K562 (cell line): ENCODE measurements around the gene IL1RAPL2.
"Not testable (repeated sequence)": the region's sequence is repeated elsewhere in the genome, so short reads cannot be mapped to it uniquely, and the experiment has no call there.

Experiments
- BCL6 ChIP-seq: fragments of 250-450 bp; sonication (Bioruptor Pico); IDR thresholded peaks from 2 replicates; pipeline ENCODE4 v1.4.0; 2020
- ESRRA ChIP-seq: fragments of 450-650 bp; IDR thresholded peaks from 2 replicates; pipeline ENCODE4 v1.6.1; 2014; ENCODE audit warnings: low read depth, mild to moderate bottlenecking, moderate library complexity, borderline replicate concordance
- HLTF ChIP-seq: fragments of 450-650 bp; IDR thresholded peaks from 2 replicates; pipeline ENCODE4 v1.6.1; 2016
- LCOR ChIP-seq: sonication (generic); formaldehyde crosslinking; IDR thresholded peaks from 2 replicates; pipeline ENCODE4 v1.8.0; 2022; ENCODE audit warnings: mild to moderate bottlenecking, missing genetic modification reagents
- MAFG ChIP-seq: fragments of 450-650 bp; conservative IDR thresholded peaks from 2 replicates; pipeline ENCODE4 v1.6.1; 2016; ENCODE audit warnings: missing genetic modification characterization, missing compliant biosample characterization
- MAZ ChIP-seq, 2 experiments: fragments of 450-650 bp in 1 of 2; sonication (generic) in 1 of 2; formaldehyde crosslinking; IDR thresholded peaks in 1 of 2; conservative IDR thresholded peaks in 1 of 2; 2 replicates each; pipeline versions ENCODE4 v1.4.0 to v1.5.0; 2020; ENCODE audit warnings: mild to moderate bottlenecking in 1 of 2, missing genetic modification reagents in 1 of 2
- SRF ChIP-seq, 2 experiments: fragments of 250-450, 450-650 bp in 1 of 2; sonication (Bioruptor Pico) in 1 of 2; sonication (generic) in 1 of 2; formaldehyde crosslinking; IDR thresholded peaks; 2 replicates each; pipeline versions ENCODE4 v1.5.0 to v1.5.1; 2020 to 2022; ENCODE audit warnings: mild to moderate bottlenecking in 1 of 2, missing genetic modification reagents in 1 of 2
- U2AF1 ChIP-seq: fragments of 200-400 bp; formaldehyde crosslinking; optimal IDR thresholded peaks from 2 replicates; pipeline ENCODE3; 2017; ENCODE audit warnings: mild to moderate bottlenecking, low read depth, low read length, moderate library complexity
- ZNF24 ChIP-seq: fragments of 450-650 bp; IDR thresholded peaks from 2 replicates; pipeline ENCODE4 v1.6.1; 2016
- ZZZ3 ChIP-seq: fragments of 450-650 bp; IDR thresholded peaks from 2 replicates; pipeline ENCODE4 v1.6.1; 2016; ENCODE audit warnings: antibody characterized with exemption, mild to moderate bottlenecking, moderate library complexity
- TF ChIP-seq, protein P1 (sequence below): fragments of 250-450 bp; sonication (Bioruptor Pico); IDR thresholded peaks from 2 replicates; pipeline ENCODE4 v1.9.0; 2021; ENCODE audit warnings: mild to moderate bottlenecking, inconsistent platforms
- TF ChIP-seq, protein P2 (sequence below), 3 experiments: IDR thresholded peaks in 2 of 3; conservative IDR thresholded peaks in 1 of 3; 2 replicates each; pipeline ENCODE4 v1.5.1; 2011 to 2012; ENCODE audit warnings: low read length in 3 of 3, mild to moderate bottlenecking in 3 of 3, control low read depth in 2 of 3, improper control_type of control experiment in 1 of 3, inconsistent platforms in 1 of 3, low read depth in 1 of 3, mixed read lengths in 1 of 3, moderate library complexity in 1 of 3; ENCODE audit not compliant: insufficient read depth in 2 of 3
- TF ChIP-seq, protein P3 (sequence below): IDR thresholded peaks from 2 replicates; pipeline ENCODE4 v1.6.1; 2011; ENCODE audit not compliant: insufficient read length; ENCODE audit errors: extremely low read depth

DNA sequence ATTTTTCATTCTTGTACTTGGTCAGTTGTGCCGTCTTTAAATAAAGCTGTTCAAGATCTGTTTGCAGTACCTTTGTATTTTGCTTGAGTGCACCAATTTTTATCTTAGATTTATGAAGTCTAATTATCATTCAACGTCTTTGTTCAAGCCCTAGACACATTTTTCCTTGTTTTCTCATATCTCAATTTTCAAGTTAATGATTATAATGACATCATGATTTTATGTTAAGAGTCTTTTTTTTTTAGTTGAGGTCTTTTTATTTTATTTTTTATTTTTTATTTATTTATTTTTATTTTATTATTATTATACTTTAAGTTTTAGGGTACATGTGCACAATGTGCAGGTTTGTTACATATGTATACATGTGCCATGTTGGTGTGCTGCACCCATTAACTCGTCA, 463.0 kb downstream of the IL1RAPL2 start:
- TF ChIP-seq ZZZ3; HLTF; U2AF1; LCOR; ZNF24; ESRRA; SRF (CRISPR knock-in tag; IDR thresholded peaks at IDR 0.05); BCL6 (CRISPR knock-in tag); MAZ (CRISPR knock-in tag; conservative IDR thresholded peaks at IDR 0.05 in 1 of 2, IDR thresholded peaks at IDR 0.05 in 1 of 2); MAFG (tag): not testable (repeated sequence)
- TF ChIP-seq, protein P1, sequence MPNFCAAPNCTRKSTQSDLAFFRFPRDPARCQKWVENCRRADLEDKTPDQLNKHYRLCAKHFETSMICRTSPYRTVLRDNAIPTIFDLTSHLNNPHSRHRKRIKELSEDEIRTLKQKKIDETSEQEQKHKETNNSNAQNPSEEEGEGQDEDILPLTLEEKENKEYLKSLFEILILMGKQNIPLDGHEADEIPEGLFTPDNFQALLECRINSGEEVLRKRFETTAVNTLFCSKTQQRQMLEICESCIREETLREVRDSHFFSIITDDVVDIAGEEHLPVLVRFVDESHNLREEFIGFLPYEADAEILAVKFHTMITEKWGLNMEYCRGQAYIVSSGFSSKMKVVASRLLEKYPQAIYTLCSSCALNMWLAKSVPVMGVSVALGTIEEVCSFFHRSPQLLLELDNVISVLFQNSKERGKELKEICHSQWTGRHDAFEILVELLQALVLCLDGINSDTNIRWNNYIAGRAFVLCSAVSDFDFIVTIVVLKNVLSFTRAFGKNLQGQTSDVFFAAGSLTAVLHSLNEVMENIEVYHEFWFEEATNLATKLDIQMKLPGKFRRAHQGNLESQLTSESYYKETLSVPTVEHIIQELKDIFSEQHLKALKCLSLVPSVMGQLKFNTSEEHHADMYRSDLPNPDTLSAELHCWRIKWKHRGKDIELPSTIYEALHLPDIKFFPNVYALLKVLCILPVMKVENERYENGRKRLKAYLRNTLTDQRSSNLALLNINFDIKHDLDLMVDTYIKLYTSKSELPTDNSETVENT (CRISPR knock-in tag): not testable (repeated sequence)
- TF ChIP-seq, protein P2, sequence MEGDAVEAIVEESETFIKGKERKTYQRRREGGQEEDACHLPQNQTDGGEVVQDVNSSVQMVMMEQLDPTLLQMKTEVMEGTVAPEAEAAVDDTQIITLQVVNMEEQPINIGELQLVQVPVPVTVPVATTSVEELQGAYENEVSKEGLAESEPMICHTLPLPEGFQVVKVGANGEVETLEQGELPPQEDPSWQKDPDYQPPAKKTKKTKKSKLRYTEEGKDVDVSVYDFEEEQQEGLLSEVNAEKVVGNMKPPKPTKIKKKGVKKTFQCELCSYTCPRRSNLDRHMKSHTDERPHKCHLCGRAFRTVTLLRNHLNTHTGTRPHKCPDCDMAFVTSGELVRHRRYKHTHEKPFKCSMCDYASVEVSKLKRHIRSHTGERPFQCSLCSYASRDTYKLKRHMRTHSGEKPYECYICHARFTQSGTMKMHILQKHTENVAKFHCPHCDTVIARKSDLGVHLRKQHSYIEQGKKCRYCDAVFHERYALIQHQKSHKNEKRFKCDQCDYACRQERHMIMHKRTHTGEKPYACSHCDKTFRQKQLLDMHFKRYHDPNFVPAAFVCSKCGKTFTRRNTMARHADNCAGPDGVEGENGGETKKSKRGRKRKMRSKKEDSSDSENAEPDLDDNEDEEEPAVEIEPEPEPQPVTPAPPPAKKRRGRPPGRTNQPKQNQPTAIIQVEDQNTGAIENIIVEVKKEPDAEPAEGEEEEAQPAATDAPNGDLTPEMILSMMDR (IDR thresholded peaks at IDR 0.05 in 2 of 3, conservative IDR thresholded peaks at IDR 0.05 in 1 of 3; ENCODE audit: insufficient read depth in 2 of 3, low read depth in 1 of 3, low read length in 3 of 3): not testable (repeated sequence)
- TF ChIP-seq, protein P3, sequence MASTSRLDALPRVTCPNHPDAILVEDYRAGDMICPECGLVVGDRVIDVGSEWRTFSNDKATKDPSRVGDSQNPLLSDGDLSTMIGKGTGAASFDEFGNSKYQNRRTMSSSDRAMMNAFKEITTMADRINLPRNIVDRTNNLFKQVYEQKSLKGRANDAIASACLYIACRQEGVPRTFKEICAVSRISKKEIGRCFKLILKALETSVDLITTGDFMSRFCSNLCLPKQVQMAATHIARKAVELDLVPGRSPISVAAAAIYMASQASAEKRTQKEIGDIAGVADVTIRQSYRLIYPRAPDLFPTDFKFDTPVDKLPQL: not testable (repeated sequence)
